ENCODE data around the gene IGFN1. TPM values are rescaled to one million over a fixed set of nuclear protein-coding genes. Genes with fewer than 3 reads are reported as not detected.

The IGFN1 gene
- total and polyA plus RNA-seq, 2 experiments from 2014 or later, result not detected

GRCh38 chr1:201213106-201213770 lies 22.6 kb downstream of the IGFN1 start:
- no peaks in the 10 kb centered on the region for H3K27me3 ChIP-seq (ENCODE audit: insufficient read depth)
- no peak overlapping the region for H3K4me2 ChIP-seq
- ATAC-seq (no peak), DNase-seq (ENCODE audit: low spot score) (no peak)
- Mint-ChIP-seq H3K36me3 (ENCODE audit: low read depth) (no peaks in the 10 kb centered on the region), H3K27ac (no peak overlapping the region), H3K9me3 (no peaks in the 10 kb centered on the region), H3K27me3 (ENCODE audit: insufficient read depth, low read depth, poor library complexity) (peaks cover 10% of the 10 kb centered on the region), H3K4me3 (no peak overlapping the region), H3K4me1 (peaks cover 7% of the 10 kb centered on the region)
- no peaks in the 10 kb centered on the region for H3K4me1 ChIP-seq (ENCODE audit: insufficient read depth)
- H3K36me3 ChIP-seq (ENCODE audit: insufficient read depth), result no peaks in the 10 kb centered on the region
- no peak for TF ChIP-seq REST (IDR thresholded peaks at IDR 0.05; ENCODE audit: unreplicated experiment)
- TF ChIP-seq NANOG (IDR thresholded peaks at IDR 0.05; ENCODE audit: borderline replicate concordance), result no peak
- TF ChIP-seq CTCF (conservative IDR thresholded peaks at IDR 0.05; ENCODE audit: low read depth in 2 of 2), result no peak
- TF ChIP-seq ZNF114 (CRISPR knock-in tag; IDR thresholded peaks at IDR 0.05), result no peak
- no peak for TF ChIP-seq EZH2 (IDR thresholded peaks at IDR 0.05; ENCODE audit: low read depth, unreplicated experiment)
- no peak for TF ChIP-seq ZNF331 (CRISPR knock-in tag; IDR thresholded peaks at IDR 0.05; ENCODE audit: low read depth)
- no peak for TF ChIP-seq EZH2phosphoT487 (IDR thresholded peaks at IDR 0.05; ENCODE audit: unreplicated experiment)
- no peak for TF ChIP-seq CREB1 (CRISPR knock-in tag; IDR thresholded peaks at IDR 0.05; ENCODE audit: low read depth)
- no peak overlapping the region for H3K27ac ChIP-seq (ENCODE audit: low read depth)
- no peak overlapping the region for H3K4me3 ChIP-seq
- H3F3A ChIP-seq (replicated peaks; ENCODE audit: low read depth), result no peaks in the 10 kb centered on the region
- no peaks in the 10 kb centered on the region for H3K79me2 ChIP-seq (replicated peaks; ENCODE audit: insufficient read depth)
- H3K9me2 ChIP-seq (ENCODE audit: insufficient read depth), result no peaks in the 10 kb centered on the region
- no peaks in the 10 kb centered on the region for H4K20me1 ChIP-seq (replicated peaks; ENCODE audit: insufficient read depth)
- no peak overlapping the region for H2AFZ ChIP-seq

DNA sequence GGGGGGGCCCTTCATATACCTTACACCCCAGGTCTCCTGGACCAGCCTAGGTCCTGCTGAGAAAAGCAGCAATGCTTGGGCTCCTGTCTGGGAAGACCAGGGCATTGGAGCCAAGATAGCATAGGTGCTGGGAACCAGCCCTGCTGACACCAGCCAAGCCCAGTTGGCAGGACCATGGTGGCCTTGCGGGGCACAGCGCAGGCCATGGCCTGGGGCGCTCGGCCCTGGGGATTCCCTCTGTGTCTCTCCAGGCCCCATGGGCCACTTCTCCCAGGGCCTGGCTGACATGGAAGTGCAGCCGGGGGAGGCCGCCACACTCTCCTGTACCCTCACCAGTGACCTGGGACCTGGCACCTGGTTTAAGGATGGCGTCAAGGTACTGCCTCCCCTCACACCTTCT lies 23.3 kb downstream of the IGFN1 start:
- Histone ChIP-seq H3K27me3 (ENCODE audit: insufficient read depth) (no peaks in the 10 kb centered on the region), H3K27ac (ENCODE audit: low read depth) (no peak overlapping the region), H3K4me1 (ENCODE audit: insufficient read depth) (no peaks in the 10 kb centered on the region), H3K4me2 (no peak overlapping the region), H3K79me2 (replicated peaks; ENCODE audit: insufficient read depth) (no peaks in the 10 kb centered on the region), H3K36me3 (ENCODE audit: insufficient read depth) (no peaks in the 10 kb centered on the region), H3F3A (replicated peaks; ENCODE audit: low read depth) (no peaks in the 10 kb centered on the region), H4K20me1 (replicated peaks; ENCODE audit: insufficient read depth) (no peaks in the 10 kb centered on the region), H3K9me2 (ENCODE audit: insufficient read depth) (no peaks in the 10 kb centered on the region), H2AFZ (no peak overlapping the region), H3K4me3 (no peak overlapping the region)
- no peaks in the 10 kb centered on the region for H3K36me3 Mint-ChIP-seq (ENCODE audit: low read depth)
- H3K4me3 Mint-ChIP-seq, result no peak overlapping the region
- TF ChIP-seq REST (IDR thresholded peaks at IDR 0.05; ENCODE audit: unreplicated experiment), result no peak
- no peak for TF ChIP-seq ZNF114 (CRISPR knock-in tag; IDR thresholded peaks at IDR 0.05)
- TF ChIP-seq CREB1 (CRISPR knock-in tag; IDR thresholded peaks at IDR 0.05; ENCODE audit: low read depth), result no peak
- no peak for TF ChIP-seq NANOG (IDR thresholded peaks at IDR 0.05; ENCODE audit: borderline replicate concordance)
- TF ChIP-seq JUNB (IDR thresholded peaks at IDR 0.05; ENCODE audit: unreplicated experiment), result no peak
- TF ChIP-seq EZH2 (IDR thresholded peaks at IDR 0.05; ENCODE audit: low read depth, unreplicated experiment), result no peak
- no peak for TF ChIP-seq POLR2AphosphoS5 (IDR thresholded peaks at IDR 0.05; ENCODE audit: low read depth)
- peaks cover 6% of the 10 kb centered on the region for H3K27me3 Mint-ChIP-seq (ENCODE audit: insufficient read depth, low read depth, poor library complexity)
- ATAC-seq, result no peak
- H3K27ac Mint-ChIP-seq, result no peak overlapping the region
- peaks cover 7% of the 10 kb centered on the region for H3K4me1 Mint-ChIP-seq
- no peak for DNase-seq (ENCODE audit: low spot score)
- no peaks in the 10 kb centered on the region for H3K9me3 Mint-ChIP-seq
